ENCODE results near the gene SELENOM.

Gene SELENOM

GRCh38 chr22:31105282-31105929 is 2.0 kb downstream of the SELENOM start:
- no peaks in the 10 kb centered on the region for H3F3A ChIP-seq (ENCODE audit: insufficient read depth, low read length)
- H3K27me3 ChIP-seq (replicated peaks; ENCODE audit: insufficient read depth, low read length), result no peaks in the 10 kb centered on the region
- no peak overlapping the region for H3K9ac ChIP-seq (ENCODE audit: low read length)
- no peaks in the 10 kb centered on the region for H3K4me1 ChIP-seq (ENCODE audit: low read length)
- H3K36me3 ChIP-seq (replicated peaks; ENCODE audit: insufficient read depth, low read length), result no peaks in the 10 kb centered on the region
- H4K20me1 ChIP-seq (ENCODE audit: insufficient read depth, low read length), result no peaks in the 10 kb centered on the region
- H3K4me2 ChIP-seq (ENCODE audit: low read depth, low read length), result no peak overlapping the region
- no peaks in the 10 kb centered on the region for H3K9me3 ChIP-seq (replicated peaks; ENCODE audit: insufficient read depth, low read length)
- no peak overlapping the region for H3K4me3 ChIP-seq (ENCODE audit: low read length)
- H3K27ac ChIP-seq (ENCODE audit: low read length), result no peak overlapping the region
- no peak for TF ChIP-seq EZH2phosphoT487 (IDR thresholded peaks at IDR 0.05; ENCODE audit: low read length)
- no peak for TF ChIP-seq EZH2 (optimal IDR thresholded peaks at IDR 0.05; ENCODE audit: low read depth, low read length)
- TF ChIP-seq CTCF (IDR thresholded peaks at IDR 0.05; ENCODE audit: low read length), result no peak
- H3K79me2 ChIP-seq (ENCODE audit: low read length), result no peaks in the 10 kb centered on the region
- DNase-seq, result no peak
- H3K9me2 ChIP-seq (replicated peaks; ENCODE audit: insufficient read depth, low read length), result no peaks in the 10 kb centered on the region
- H2AFZ ChIP-seq (ENCODE audit: low read length), result no peak overlapping the region

DNA sequence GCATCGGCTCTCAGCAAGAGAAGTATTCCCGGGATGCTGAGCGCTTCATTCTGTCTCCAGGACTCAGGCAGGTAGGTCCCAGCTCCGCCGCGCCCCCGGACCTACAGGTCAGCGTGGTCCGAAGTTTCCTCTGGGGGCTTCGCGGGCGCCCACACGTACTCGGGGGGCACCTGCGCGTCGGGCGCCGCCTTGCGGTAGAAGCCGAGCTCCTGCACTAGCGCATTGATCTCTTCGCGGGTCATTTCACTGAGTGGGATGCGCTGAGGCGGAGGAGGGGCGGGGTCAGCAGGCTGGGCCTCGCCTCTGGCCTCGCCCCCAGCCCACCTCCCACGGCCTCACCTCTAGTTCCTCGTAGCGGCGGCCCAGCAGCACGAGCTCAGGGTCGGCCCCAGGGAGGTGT is 2.5 kb downstream of the SELENOM start:
- no peaks in the 10 kb centered on the region for H3K9me3 ChIP-seq (replicated peaks; ENCODE audit: insufficient read depth, low read length)
- no peaks in the 10 kb centered on the region for H3K27me3 ChIP-seq (replicated peaks; ENCODE audit: insufficient read depth, low read length)
- H2AFZ ChIP-seq (ENCODE audit: low read length), result no peak overlapping the region
- no peak overlapping the region for H3K4me2 ChIP-seq (ENCODE audit: low read depth, low read length)
- no peak overlapping the region for H3K27ac ChIP-seq (ENCODE audit: low read length)
- TF ChIP-seq CTCF (IDR thresholded peaks at IDR 0.05; ENCODE audit: low read length) (no peak), EZH2 (optimal IDR thresholded peaks at IDR 0.05; ENCODE audit: low read depth, low read length) (no peak), EZH2phosphoT487 (IDR thresholded peaks at IDR 0.05; ENCODE audit: low read length) (no peak)
- no peak for DNase-seq
- no peaks in the 10 kb centered on the region for H4K20me1 ChIP-seq (ENCODE audit: insufficient read depth, low read length)
- H3K36me3 ChIP-seq (replicated peaks; ENCODE audit: insufficient read depth, low read length), result no peaks in the 10 kb centered on the region
- H3F3A ChIP-seq (ENCODE audit: insufficient read depth, low read length), result no peaks in the 10 kb centered on the region
- H3K79me2 ChIP-seq (ENCODE audit: low read length), result no peaks in the 10 kb centered on the region
- H3K4me3 ChIP-seq (ENCODE audit: low read length), result no peak overlapping the region
- H3K9ac ChIP-seq (ENCODE audit: low read length), result no peak overlapping the region
- H3K4me1 ChIP-seq (ENCODE audit: low read length), result no peaks in the 10 kb centered on the region
- H3K9me2 ChIP-seq (replicated peaks; ENCODE audit: insufficient read depth, low read length), result no peaks in the 10 kb centered on the region

GRCh38 chr22:31103899-31104694 is 3.3 kb downstream of the SELENOM start:
- H3K9me3 ChIP-seq (replicated peaks; ENCODE audit: insufficient read depth, low read length), result no peaks in the 10 kb centered on the region
- no peak overlapping the region for H3K4me2 ChIP-seq (ENCODE audit: low read depth, low read length)
- no peaks in the 10 kb centered on the region for H3K9me2 ChIP-seq (replicated peaks; ENCODE audit: insufficient read depth, low read length)
- H4K20me1 ChIP-seq (ENCODE audit: insufficient read depth, low read length), result no peaks in the 10 kb centered on the region
- DNase-seq, result no peak
- no peak for TF ChIP-seq EZH2phosphoT487 (IDR thresholded peaks at IDR 0.05; ENCODE audit: low read length)
- no peak for TF ChIP-seq EZH2 (optimal IDR thresholded peaks at IDR 0.05; ENCODE audit: low read depth, low read length)
- H2AFZ ChIP-seq (ENCODE audit: low read length), result no peak overlapping the region
- no peaks in the 10 kb centered on the region for H3F3A ChIP-seq (ENCODE audit: insufficient read depth, low read length)
- H3K4me1 ChIP-seq (ENCODE audit: low read length), result no peaks in the 10 kb centered on the region
- H3K36me3 ChIP-seq (replicated peaks; ENCODE audit: insufficient read depth, low read length), result no peaks in the 10 kb centered on the region
- no peaks in the 10 kb centered on the region for H3K79me2 ChIP-seq (ENCODE audit: low read length)
- H3K9ac ChIP-seq (ENCODE audit: low read length), result no peak overlapping the region
- no peak overlapping the region for H3K27ac ChIP-seq (ENCODE audit: low read length)
- no peak overlapping the region for H3K4me3 ChIP-seq (ENCODE audit: low read length)
- no peaks in the 10 kb centered on the region for H3K27me3 ChIP-seq (replicated peaks; ENCODE audit: insufficient read depth, low read length)

- no peaks in the 10 kb centered on the region for H3K9me3 ChIP-seq (replicated peaks; ENCODE audit: insufficient read depth, low read length)
- H3K27ac ChIP-seq (ENCODE audit: low read length), result no peak overlapping the region
- H2AFZ ChIP-seq (ENCODE audit: low read length), result no peak overlapping the region
- no peak for DNase-seq
- H3K4me1 ChIP-seq (ENCODE audit: low read length), result no peaks in the 10 kb centered on the region
- H3K79me2 ChIP-seq (ENCODE audit: low read length), result no peaks in the 10 kb centered on the region
- no peaks in the 10 kb centered on the region for H4K20me1 ChIP-seq (ENCODE audit: insufficient read depth, low read length)
- no peaks in the 10 kb centered on the region for H3F3A ChIP-seq (ENCODE audit: insufficient read depth, low read length)
- no peaks in the 10 kb centered on the region for H3K9me2 ChIP-seq (replicated peaks; ENCODE audit: insufficient read depth, low read length)
- TF ChIP-seq EZH2phosphoT487 (IDR thresholded peaks at IDR 0.05; ENCODE audit: low read length), result no peak
- TF ChIP-seq CTCF (IDR thresholded peaks at IDR 0.05; ENCODE audit: low read length), result no peak
- no peak for TF ChIP-seq EZH2 (optimal IDR thresholded peaks at IDR 0.05; ENCODE audit: low read depth, low read length)
- no peaks in the 10 kb centered on the region for H3K36me3 ChIP-seq (replicated peaks; ENCODE audit: insufficient read depth, low read length)
- no peak overlapping the region for H3K4me2 ChIP-seq (ENCODE audit: low read depth, low read length)
- no peak overlapping the region for H3K4me3 ChIP-seq (ENCODE audit: low read length)
- H3K27me3 ChIP-seq (replicated peaks; ENCODE audit: insufficient read depth, low read length), result no peaks in the 10 kb centered on the region
- no peak overlapping the region for H3K9ac ChIP-seq (ENCODE audit: low read length)
Measured at GRCh38 chr22:31103111-31103510, 4.3 kb downstream of the SELENOM start.
